D721Med (cell line): ENCODE data around the gene PIGL.

Experiments used
- DNase-seq: peaks from one replicate; pipeline ENCODE4 v3.0.0; 2011; ENCODE audit warnings: low spot score; ENCODE audit not compliant: insufficient read length
- FAIRE-seq: peaks from 2 replicates; lab custom pipeline; 2011; peaks lifted over from hg19 to GRCh38; lab: Jason Lieb, UNC
- CTCF ChIP-seq: IDR thresholded peaks from 2 replicates; pipeline ENCODE4 v1.5.1; 2012; ENCODE audit warnings: mild to moderate bottlenecking, control low read depth; ENCODE audit not compliant: insufficient read depth; ENCODE audit errors: missing control alignments

PIGL gene

GRCh38 chr17:16251043-16251442, 34.0 kb downstream of the PIGL start:
- no peak for TF ChIP-seq CTCF
- no peak for DNase-seq
- no peak for FAIRE-seq

GRCh38 chr17:16251556-16251955, 34.5 kb downstream of the PIGL start:
- no peak for FAIRE-seq
- no peak for TF ChIP-seq CTCF
- DNase-seq = no peak

- FAIRE-seq = no peak
Observed at GRCh38 chr17:16254773-16255400, 37.9 kb downstream of the PIGL start.

GRCh38 chr17:16255481-16255921, 38.5 kb downstream of the PIGL start:
- no peak for TF ChIP-seq CTCF
- FAIRE-seq (no peak), DNase-seq (no peak)

More at GRCh38 chr17:16254773-16255400, 37.9 kb downstream of the PIGL start:
- no peak for DNase-seq
- TF ChIP-seq CTCF = no peak

- no peak for FAIRE-seq
- no peak for TF ChIP-seq CTCF
- no peak for DNase-seq
Observed at GRCh38 chr17:16258901-16259300, 41.9 kb downstream of the PIGL start.

- no peak for TF ChIP-seq CTCF
- DNase-seq = no peak
- FAIRE-seq = no peak
Observed at GRCh38 chr17:16259926-16260325, 42.9 kb downstream of the PIGL start.

GRCh38 chr17:16261049-16261448, 44.0 kb downstream of the PIGL start:
- FAIRE-seq = no peak

More at GRCh38 chr17:16261049-16261448, 44.0 kb downstream of the PIGL start:
- TF ChIP-seq CTCF = no peak
- no peak for DNase-seq
